HepG2 (cell line): ENCODE measurements around the gene CXXC5. TPM values are rescaled to one million over a fixed set of nuclear protein-coding genes. Genes with fewer than 3 reads are reported as not detected.

Experiments
- ATAD3A ChIP-seq: sonication (generic); formaldehyde crosslinking; IDR thresholded peaks from 2 replicates; pipeline ENCODE4 v1.4.0; 2020; ENCODE audit warnings: missing genetic modification reagents
- BCL6 ChIP-seq: IDR thresholded peaks from 2 replicates; pipeline ENCODE4 v1.6.1; 2016; ENCODE audit warnings: missing genetic modification reagents, missing compliant biosample characterization
- CCAR2 ChIP-seq: fragments of 200-400 bp; formaldehyde crosslinking; optimal IDR thresholded peaks from 2 replicates; pipeline ENCODE3; 2018; ENCODE audit warnings: low read depth, mild to moderate bottlenecking, low read length, moderate library complexity
- FOXK2 ChIP-seq: fragments of 450-650 bp; IDR thresholded peaks from 2 replicates; pipeline ENCODE4 v1.6.1; 2016
- FOXO1 ChIP-seq: sonication (generic); formaldehyde crosslinking; IDR thresholded peaks from 2 replicates; pipeline ENCODE4 v1.4.0; 2020; ENCODE audit warnings: missing genetic modification reagents
- GTF3A ChIP-seq: sonication (generic); formaldehyde crosslinking; conservative IDR thresholded peaks from 2 replicates; pipeline ENCODE4 v1.4.0; 2020; ENCODE audit warnings: mild to moderate bottlenecking, missing genetic modification reagents
- LCORL ChIP-seq, 2 experiments: fragments of 450-650 bp in 1 of 2; sonication (generic) in 1 of 2; formaldehyde crosslinking in 1 of 2; IDR thresholded peaks; 2 replicates each; pipeline versions ENCODE4 v1.5.0 to v1.6.1; 2017 to 2020; ENCODE audit warnings: antibody characterized with exemption in 1 of 2, missing genetic modification reagents in 1 of 2
- MLXIP ChIP-seq: sonication (generic); formaldehyde crosslinking; IDR thresholded peaks from 2 replicates; pipeline ENCODE4 v1.9.0; 2021; ENCODE audit warnings: missing genetic modification reagents, borderline replicate concordance
- MXD3 ChIP-seq: IDR thresholded peaks from 2 replicates; pipeline ENCODE4 v1.6.1; 2016; ENCODE audit warnings: mild to moderate bottlenecking, missing biosample characterization, missing genetic modification reagents
- RAD21 ChIP-seq: fragments of 450-650 bp; formaldehyde crosslinking; IDR thresholded peaks from 2 replicates; pipeline ENCODE4 v1.5.0; 2020; ENCODE audit warnings: mild to moderate bottlenecking
- RBAK ChIP-seq: sonication (generic); formaldehyde crosslinking; IDR thresholded peaks from 2 replicates; pipeline ENCODE4 v1.5.1; 2020; ENCODE audit warnings: mild to moderate bottlenecking, missing genetic modification reagents
- SATB2 ChIP-seq: sonication (generic); formaldehyde crosslinking; IDR thresholded peaks from 2 replicates; pipeline ENCODE4 v1.5.0; 2020; ENCODE audit warnings: missing genetic modification reagents
- SOX5 ChIP-seq: IDR thresholded peaks from 2 replicates; pipeline ENCODE4 v1.6.1; 2016; ENCODE audit warnings: borderline replicate concordance
- TBX2 ChIP-seq: sonication (generic); formaldehyde crosslinking; IDR thresholded peaks from 2 replicates; pipeline ENCODE4 v1.5.0; 2020; ENCODE audit warnings: missing genetic modification reagents, mild to moderate bottlenecking, borderline replicate concordance
- TEAD3 ChIP-seq: optimal IDR thresholded peaks from 2 replicates; pipeline ENCODE3; 2016; ENCODE audit warnings: borderline replicate concordance
- TFDP1 ChIP-seq: IDR thresholded peaks from 2 replicates; pipeline ENCODE4 v1.6.1; 2016; ENCODE audit warnings: missing compliant biosample characterization, missing genetic modification reagents, borderline replicate concordance
- TRAFD1 ChIP-seq: sonication (generic); formaldehyde crosslinking; IDR thresholded peaks from 2 replicates; pipeline ENCODE4 v1.5.1; 2020; ENCODE audit warnings: missing genetic modification reagents, mild to moderate bottlenecking, borderline replicate concordance
- ZBTB3 ChIP-seq: sonication (generic); formaldehyde crosslinking; IDR thresholded peaks from 2 replicates; pipeline ENCODE4 v1.4.0; 2020; ENCODE audit warnings: low read depth, mild to moderate bottlenecking, moderate library complexity, missing genetic modification reagents, borderline replicate concordance
- ZFAT ChIP-seq: sonication (generic); formaldehyde crosslinking; conservative IDR thresholded peaks from 2 replicates; pipeline ENCODE4 v1.8.1; 2023; ENCODE audit warnings: missing genetic modification reagents, inconsistent platforms
- ZNF10 ChIP-seq: sonication (generic); formaldehyde crosslinking; IDR thresholded peaks from 2 replicates; pipeline ENCODE4 v1.4.0; 2020; ENCODE audit warnings: mild to moderate bottlenecking, low read depth, missing genetic modification reagents, borderline replicate concordance
- ZNF558 ChIP-seq: sonication (generic); formaldehyde crosslinking; IDR thresholded peaks from 2 replicates; pipeline ENCODE4 v1.9.0; 2022; ENCODE audit warnings: mild to moderate bottlenecking, missing genetic modification reagents, borderline replicate concordance
- ZNF782 ChIP-seq: sonication (generic); formaldehyde crosslinking; IDR thresholded peaks from 2 replicates; pipeline ENCODE4 v1.4.0; 2020; ENCODE audit warnings: missing genetic modification reagents, mild to moderate bottlenecking, borderline replicate concordance
- ZNF879 ChIP-seq: sonication (generic); formaldehyde crosslinking; IDR thresholded peaks from 2 replicates; pipeline ENCODE4 v1.8.1; 2023; ENCODE audit warnings: missing genetic modification reagents
- polyA plus RNA-seq, 8 experiments: library from polyadenylated mRNA; depleted of rRNA in 3 of 8; stranded (reverse) in 7 of 8; unstranded in 1 of 8; fragments of >200 nt; fragmentation: Illumina TruSeq in 4 of 8; extraction: Trizol in 4 of 8; gene quantifications; 2 replicates each; pipeline versions ENCODE4 v1.2.1 to v1.2.3, GENCODE V29; 2011 to 2016; ENCODE audit warnings: low read depth in 4 of 8, missing spikeins in 1 of 8, mixed read lengths in 1 of 8; ENCODE audit not compliant: insufficient read depth in 1 of 8
- total RNA-seq, 5 experiments: library from RNA; depleted of rRNA; stranded (reverse); fragments of >200 nt; fragmentation: Illumina TruSeq; extraction: Trizol; gene quantifications; 2 replicates each; pipeline ENCODE4 v1.2.3, GENCODE V29; 2016; ENCODE audit warnings: low read depth in 1 of 5

Gene CXXC5
- total and polyA plus RNA-seq, 2 of the 13 experiments (the other 11 are each of a cell fraction or from before 2014, with no cell fraction given) = 32.3 to 33.0 TPM

GRCh38 chr5:139651043-139651834 is 3.1 kb downstream of the CXXC5 start (continued):
- no peak for TF ChIP-seq MLXIP (CRISPR knock-in tag)
- no peak for TF ChIP-seq ZNF879 (CRISPR knock-in tag)
- peak; percentile 49; the same call in 1 of the 2 replicates for TF ChIP-seq TFDP1 (CRISPR knock-in tag)
- TF ChIP-seq ZNF782 (CRISPR knock-in tag) = no peak
- TF ChIP-seq BCL6 (CRISPR knock-in tag) = peak; percentile 67
- no peak for TF ChIP-seq CCAR2
- no peak for TF ChIP-seq ATAD3A (CRISPR knock-in tag)
- no peak; the same call in 1 of the 2 replicates for TF ChIP-seq MXD3 (CRISPR knock-in tag)
- TF ChIP-seq ZBTB3 (CRISPR knock-in tag) = no peak
- no peak for TF ChIP-seq TRAFD1 (CRISPR knock-in tag)
- no peak for TF ChIP-seq RBAK (CRISPR knock-in tag)
- TF ChIP-seq FOXO1 (CRISPR knock-in tag) = peak; percentile 66; the same call in 1 of the 2 replicates
- TF ChIP-seq RAD21 = no peak; the same call in 1 of the 2 replicates
- no peak for TF ChIP-seq ZFAT (CRISPR knock-in tag)
- TF ChIP-seq ZNF10 (CRISPR knock-in tag) = no peak
- TF ChIP-seq ZNF558 (CRISPR knock-in tag) = no peak; the same call in 1 of the 2 replicates
- no peak for TF ChIP-seq LCORL (IDR thresholded peaks at IDR 0.05)
- TF ChIP-seq LCORL (CRISPR knock-in tag; IDR thresholded peaks at IDR 0.05) = 0 out of 2 replicates have a peak, but pooled peaks have one; percentile 34
- TF ChIP-seq TEAD3 (CRISPR knock-in tag) = peak; percentile 91
- peak; percentile 59; the same call in 1 of the 2 replicates for TF ChIP-seq TBX2 (CRISPR knock-in tag)
- peak; percentile 33; the same call in 1 of the 2 replicates for TF ChIP-seq FOXK2
- TF ChIP-seq SOX5 (CRISPR knock-in tag) = peak; percentile 64; the same call in 1 of the 2 replicates
- no peak for TF ChIP-seq SATB2
- no peak for TF ChIP-seq GTF3A
